Upper lobe of left lung (tissue), 4 donors: ENCODE data around the gene TAF3.

Experiments
- CTCF ChIP-seq, 6 experiments: fragments of 450-650 bp in 4 of 6; fragments of 200-600 bp in 2 of 6; sonication (generic) in 2 of 6; IDR thresholded peaks; one replicate each; pipeline ENCODE4 v1.5.1; 2016 to 2019; ENCODE audit warnings: antibody characterized with exemption in 6 of 6
- EP300 ChIP-seq, 4 donors: sonication (generic); formaldehyde crosslinking; IDR thresholded peaks; one replicate each; pipeline ENCODE4 v1.5.1; 2017; ENCODE audit warnings: antibody characterized with exemption in 4 of 4, control low read depth in 2 of 4
- POLR2AphosphoS5 ChIP-seq, 2 donors: sonication (generic); formaldehyde crosslinking; IDR thresholded peaks; one replicate each; pipeline ENCODE4 v1.5.1; 2017; ENCODE audit warnings: antibody characterized with exemption in 2 of 2

- TF ChIP-seq CTCF (IDR thresholded peaks at IDR 0.05) (no peak), POLR2AphosphoS5 (IDR thresholded peaks at IDR 0.05) (no peak), EP300 (IDR thresholded peaks at IDR 0.05) (no peak)
These were observed 31.0 kb upstream of the TAF3 start for GRCh38 chr10:7787150-7787856.
